Suprapubic skin (tissue), 4 donors: ENCODE results near the gene DRD4.

Experiments used
- CTCF ChIP-seq, 2 donors: fragments of 200-600 bp in 1 of 2; fragments of 450-650 bp in 1 of 2; sonication (generic) in 1 of 2; IDR thresholded peaks; one replicate each; pipeline ENCODE4 v1.5.1; 2016 to 2019; ENCODE audit warnings: antibody characterized with exemption in 2 of 2, mild to moderate bottlenecking in 1 of 2, moderate library complexity in 1 of 2
- EP300 ChIP-seq: sonication (generic); formaldehyde crosslinking; IDR thresholded peaks from one replicate; pipeline ENCODE4 v1.6.1; 2017; ENCODE audit warnings: antibody characterized with exemption
- POLR2A ChIP-seq, 2 donors: fragments of 450-650 bp; IDR thresholded peaks; one replicate each; pipeline ENCODE4 v1.6.1; 2017; ENCODE audit warnings: antibody characterized with exemption in 2 of 2, mild to moderate bottlenecking in 2 of 2, moderate library complexity in 2 of 2
- POLR2AphosphoS5 ChIP-seq, 3 donors: sonication (generic); formaldehyde crosslinking; IDR thresholded peaks; one replicate each; pipeline ENCODE4 v1.6.1; 2017; ENCODE audit warnings: antibody characterized with exemption in 3 of 3

GRCh38 chr11:643366-643765 lies 6.3 kb downstream of the DRD4 start:
- TF ChIP-seq EP300, result no peak
- TF ChIP-seq POLR2A (IDR thresholded peaks at IDR 0.05), result no peak
- TF ChIP-seq CTCF (IDR thresholded peaks at IDR 0.05), result no peak
- TF ChIP-seq POLR2AphosphoS5 (IDR thresholded peaks at IDR 0.05), result no peak
